ENCODE results near the gene SLC7A9.

The SLC7A9 gene

GRCh38 chr19:32781280-32781679 lies 88.3 kb downstream of the SLC7A9 start:
- H3K4me1 Mint-ChIP-seq, result no peaks in the 10 kb centered on the region

More at GRCh38 chr19:32781280-32781679, 88.3 kb downstream of the SLC7A9 start:
- H3K27me3 Mint-ChIP-seq (ENCODE audit: low read depth), result no peaks in the 10 kb centered on the region
- H3K27ac Mint-ChIP-seq, result no peak overlapping the region
- peaks cover 4% of the 10 kb centered on the region for H3K36me3 Mint-ChIP-seq (ENCODE audit: low read depth)
- peaks cover 21% of the 10 kb centered on the region for H3K9me3 Mint-ChIP-seq
- H3K4me3 Mint-ChIP-seq, result no peak overlapping the region
- TF ChIP-seq, protein P1, sequence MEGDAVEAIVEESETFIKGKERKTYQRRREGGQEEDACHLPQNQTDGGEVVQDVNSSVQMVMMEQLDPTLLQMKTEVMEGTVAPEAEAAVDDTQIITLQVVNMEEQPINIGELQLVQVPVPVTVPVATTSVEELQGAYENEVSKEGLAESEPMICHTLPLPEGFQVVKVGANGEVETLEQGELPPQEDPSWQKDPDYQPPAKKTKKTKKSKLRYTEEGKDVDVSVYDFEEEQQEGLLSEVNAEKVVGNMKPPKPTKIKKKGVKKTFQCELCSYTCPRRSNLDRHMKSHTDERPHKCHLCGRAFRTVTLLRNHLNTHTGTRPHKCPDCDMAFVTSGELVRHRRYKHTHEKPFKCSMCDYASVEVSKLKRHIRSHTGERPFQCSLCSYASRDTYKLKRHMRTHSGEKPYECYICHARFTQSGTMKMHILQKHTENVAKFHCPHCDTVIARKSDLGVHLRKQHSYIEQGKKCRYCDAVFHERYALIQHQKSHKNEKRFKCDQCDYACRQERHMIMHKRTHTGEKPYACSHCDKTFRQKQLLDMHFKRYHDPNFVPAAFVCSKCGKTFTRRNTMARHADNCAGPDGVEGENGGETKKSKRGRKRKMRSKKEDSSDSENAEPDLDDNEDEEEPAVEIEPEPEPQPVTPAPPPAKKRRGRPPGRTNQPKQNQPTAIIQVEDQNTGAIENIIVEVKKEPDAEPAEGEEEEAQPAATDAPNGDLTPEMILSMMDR (IDR thresholded peaks at IDR 0.05; ENCODE audit: unreplicated experiment in 3 of 3), result no peak

Measured in nephron (organoid).